Fibroblast of the aortic adventitia (primary cell): ENCODE data around the gene FANCF. TPM values are rescaled to one million over a fixed set of nuclear protein-coding genes. Genes with fewer than 3 reads are reported as not detected.
"Not testable (repeated sequence)": the region's sequence is repeated elsewhere in the genome, so short reads cannot be mapped to it uniquely, and the experiment has no call there.

Experiments
- DNase-seq: peaks from one replicate; pipeline ENCODE4 v3.0.0-alpha.2; 2010; ENCODE audit warnings: low read depth
- H3K4me3 ChIP-seq: 2 replicates; pipeline ENCODE4 v1.5.1; 2011; ENCODE audit warnings: low read depth, mild to moderate bottlenecking, control low read depth, low read length, moderate library complexity
- total RNA-seq: library from RNA; depleted of rRNA; stranded (reverse); fragments of >200 nt; gene quantifications from 2 replicates; pipeline ENCODE4 v1.2.3, GENCODE V29; 2012; ENCODE audit warnings: low replicate concordance
- TF ChIP-seq, protein P1 (sequence below): IDR thresholded peaks from 2 replicates; pipeline ENCODE4 v1.5.1; 2011; ENCODE audit warnings: mild to moderate bottlenecking, low read length, control low read depth, inconsistent platforms; ENCODE audit not compliant: insufficient read depth

FANCF gene
- total RNA-seq, 1 donor: 8.9 TPM

- TF ChIP-seq, protein P1, sequence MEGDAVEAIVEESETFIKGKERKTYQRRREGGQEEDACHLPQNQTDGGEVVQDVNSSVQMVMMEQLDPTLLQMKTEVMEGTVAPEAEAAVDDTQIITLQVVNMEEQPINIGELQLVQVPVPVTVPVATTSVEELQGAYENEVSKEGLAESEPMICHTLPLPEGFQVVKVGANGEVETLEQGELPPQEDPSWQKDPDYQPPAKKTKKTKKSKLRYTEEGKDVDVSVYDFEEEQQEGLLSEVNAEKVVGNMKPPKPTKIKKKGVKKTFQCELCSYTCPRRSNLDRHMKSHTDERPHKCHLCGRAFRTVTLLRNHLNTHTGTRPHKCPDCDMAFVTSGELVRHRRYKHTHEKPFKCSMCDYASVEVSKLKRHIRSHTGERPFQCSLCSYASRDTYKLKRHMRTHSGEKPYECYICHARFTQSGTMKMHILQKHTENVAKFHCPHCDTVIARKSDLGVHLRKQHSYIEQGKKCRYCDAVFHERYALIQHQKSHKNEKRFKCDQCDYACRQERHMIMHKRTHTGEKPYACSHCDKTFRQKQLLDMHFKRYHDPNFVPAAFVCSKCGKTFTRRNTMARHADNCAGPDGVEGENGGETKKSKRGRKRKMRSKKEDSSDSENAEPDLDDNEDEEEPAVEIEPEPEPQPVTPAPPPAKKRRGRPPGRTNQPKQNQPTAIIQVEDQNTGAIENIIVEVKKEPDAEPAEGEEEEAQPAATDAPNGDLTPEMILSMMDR: no peak
- no peak for DNase-seq
- no peak overlapping the region for H3K4me3 ChIP-seq
Measured at GRCh38 chr11:22668005-22668796, 42.6 kb upstream of the FANCF start.

- DNase-seq: peak; percentile 3
- TF ChIP-seq, protein P1: no peak
- peak overlapping the region; percentile 36 for H3K4me3 ChIP-seq
Measured at GRCh38 chr11:22666688-22667439, 41.2 kb upstream of the FANCF start.

DNA sequence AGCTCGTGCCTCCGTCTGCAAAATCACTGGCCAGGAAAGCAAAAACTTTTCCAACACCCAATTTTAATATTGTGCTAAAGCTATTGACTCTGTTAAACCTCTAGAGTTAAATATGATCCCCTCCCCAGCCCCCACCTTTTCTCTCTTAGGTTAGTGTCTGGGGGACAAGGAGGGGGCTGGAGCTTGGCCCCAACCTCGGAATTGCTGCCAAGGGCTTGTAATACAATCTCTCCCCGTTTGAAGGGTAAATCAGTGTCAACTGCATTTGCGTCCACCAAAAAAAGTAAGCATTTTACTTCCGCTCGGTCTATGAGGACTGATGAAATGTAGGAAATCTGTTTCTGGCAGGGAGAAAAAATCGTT, 40.7 kb upstream of the FANCF start, which contains the start of gene GAS2:
TSS of gene GAS2 (plus strand) at position 287 of the 363 bp plus-strand sequence. CDS start 8,259 bp downstream, outside the sequence.
- DNase-seq: peak; percentile 14
- H3K4me3 ChIP-seq: peak within 1 kb of the TSS; percentile 36
- TF ChIP-seq, protein P1: no peak

DNA sequence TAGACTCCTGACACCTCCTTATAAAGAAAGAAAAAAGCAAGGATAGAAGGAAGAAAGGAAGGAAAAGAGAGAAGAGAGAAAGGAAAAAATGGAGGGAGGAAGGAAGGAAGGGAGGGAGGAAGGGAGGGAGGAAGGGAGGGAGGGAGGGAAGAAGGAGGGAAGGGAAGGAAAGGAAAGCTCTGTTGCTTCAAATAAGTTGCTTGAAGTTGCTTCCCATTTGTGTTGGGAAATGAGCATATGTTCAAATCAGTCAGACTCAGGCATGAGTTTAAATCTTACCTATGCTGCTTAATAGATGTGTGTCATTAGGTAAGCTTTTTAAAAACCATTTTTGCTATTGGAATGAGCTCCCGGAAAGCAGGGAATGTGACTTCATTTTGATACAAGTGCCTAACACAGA, 34.2 kb upstream of the FANCF start:
- no peak overlapping the region for H3K4me3 ChIP-seq
- no peak for DNase-seq
- TF ChIP-seq, protein P1: no peak

DNA sequence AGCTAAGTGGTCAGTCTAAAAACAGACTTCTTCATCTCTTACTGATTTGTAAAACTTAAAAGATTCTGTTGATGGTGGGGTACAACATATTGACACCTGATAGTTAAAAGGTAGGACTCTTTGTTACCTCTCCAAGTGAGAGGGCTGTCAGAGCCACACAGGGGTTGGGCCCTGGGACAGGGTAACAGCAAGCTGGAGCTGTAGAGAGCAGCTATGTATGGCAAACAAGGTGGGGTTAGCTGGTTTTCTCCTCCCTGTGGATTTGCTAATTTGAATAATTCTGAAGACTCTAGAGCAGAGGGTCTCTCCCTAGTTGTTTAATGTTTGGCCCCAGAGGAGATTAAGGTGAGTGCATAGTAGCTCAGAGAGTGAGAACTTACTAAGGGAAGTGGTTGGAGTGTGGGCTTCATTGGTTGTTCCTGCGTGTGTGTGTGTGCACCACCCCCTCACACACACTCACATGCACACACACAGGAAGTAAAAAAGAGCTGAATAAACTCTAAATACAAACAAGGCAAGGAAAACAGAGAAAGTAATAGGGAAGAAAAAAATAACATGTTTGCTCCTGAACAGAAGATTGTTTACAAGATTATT, 31.6 kb upstream of the FANCF start:
- TF ChIP-seq, protein P1: no peak
- H3K4me3 ChIP-seq: no peak overlapping the region
- DNase-seq: no peak

GRCh38 chr11:22656130-22656529, 30.5 kb upstream of the FANCF start:
- H3K4me3 ChIP-seq: no peak overlapping the region
- TF ChIP-seq, protein P1: no peak
- peak; percentile 9 for DNase-seq

DNA sequence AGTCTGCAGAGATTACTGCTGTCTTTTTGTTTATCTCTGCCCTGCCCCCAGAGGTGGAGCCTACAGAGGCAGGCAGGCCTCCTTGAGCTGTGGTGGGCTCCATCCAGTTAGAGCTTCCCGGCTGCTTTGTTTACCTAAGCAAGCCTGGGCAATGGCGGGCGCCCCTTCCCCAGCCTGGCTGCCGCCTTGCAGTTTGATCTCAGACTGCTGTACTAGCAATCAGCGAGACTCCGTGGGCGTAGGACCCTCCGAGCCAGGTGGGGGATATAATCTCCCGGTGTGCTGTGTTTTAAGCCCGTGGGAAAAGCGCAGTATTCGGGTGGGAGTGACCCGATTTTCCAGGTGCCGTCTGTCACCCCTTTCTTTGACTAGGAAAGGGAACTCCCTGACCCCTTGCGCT, 26.7 kb upstream of the FANCF start:
- H3K4me3 ChIP-seq, DNase-seq: not testable (repeated sequence)
